PC-9 (cell line): ENCODE data around the gene OLFML1. TPM values are rescaled to one million over a fixed set of nuclear protein-coding genes. Genes with fewer than 3 reads are reported as not detected.

Experiments used
- BruUV-seq: library from RNA; stranded (reverse); fragments of 400-500 nt; replicated peaks from 2 replicates; lab custom pipeline; 2021; lab: Mats Ljungman, UMichigan
- CTCF ChIA-PET: fragments of 300-600 bp; sonication (Branson Sonifier 250); formaldehyde crosslinking; loops from one replicate; lab custom pipeline; 2022; ENCODE audit warnings: antibody characterized with exemption; lab: Charles Lee
- POLR2A ChIA-PET: fragments of 300-600 bp; sonication (Branson Sonifier 250); formaldehyde crosslinking; loops from one replicate; lab custom pipeline; 2022; ENCODE audit warnings: antibody characterized with exemption; ENCODE audit not compliant: unreplicated experiment; lab: Charles Lee
- DNase-seq, 2 experiments: peaks; one replicate each; pipeline versions ENCODE4 v3.0.0 to v3.0.0-alpha.2; 2015 to 2022; ENCODE audit warnings: mixed read lengths in 1 of 2
- H2AFZ ChIP-seq: fragments of 200-600 bp; sonication (generic); 2 replicates; pipeline ENCODE4 v1.8.1; 2017; ENCODE audit warnings: antibody characterized with exemption
- H3F3A ChIP-seq: fragments of 200-600 bp; sonication (generic); 2 replicates; pipeline ENCODE4 v1.8.1; 2017; ENCODE audit warnings: antibody characterized with exemption, mild to moderate bottlenecking, low read depth; ENCODE audit not compliant: insufficient read depth
- H3K27ac ChIP-seq: fragments of 200-600 bp; sonication (generic); 2 replicates; pipeline ENCODE4 v1.6.1; 2016; ENCODE audit warnings: mixed run types
- H3K27me3 ChIP-seq: fragments of 200-600 bp; sonication (generic); 2 replicates; pipeline ENCODE4 v1.6.1; 2016; ENCODE audit warnings: low read depth, mixed run types; ENCODE audit not compliant: insufficient read depth
- H3K36me3 ChIP-seq: fragments of 200-600 bp; sonication (generic); 2 replicates; pipeline ENCODE4 v1.6.1; 2016; ENCODE audit warnings: low read depth, mixed run types
- H3K4me1 ChIP-seq: fragments of 200-600 bp; sonication (generic); replicated peaks from 2 replicates; pipeline ENCODE4 v1.6.1; 2016; ENCODE audit warnings: mixed run types; ENCODE audit not compliant: insufficient read depth
- H3K4me2 ChIP-seq: fragments of 200-600 bp; sonication (generic); 2 replicates; pipeline ENCODE4 v1.6.1; 2017; ENCODE audit warnings: mixed run types
- H3K4me3 ChIP-seq: fragments of 200-600 bp; sonication (generic); 2 replicates; pipeline ENCODE4 v1.6.1; 2016; ENCODE audit warnings: mixed run types
- H3K79me2 ChIP-seq: fragments of 200-600 bp; sonication (generic); 2 replicates; pipeline ENCODE4 v1.6.1; 2017; ENCODE audit warnings: low read depth, mixed run types
- H3K9me2 ChIP-seq: fragments of 200-600 bp; sonication (generic); 2 replicates; pipeline ENCODE4 v1.8.1; 2017; ENCODE audit warnings: mild to moderate bottlenecking; ENCODE audit not compliant: insufficient read depth
- H3K9me3 ChIP-seq: fragments of 200-600 bp; sonication (generic); 2 replicates; pipeline ENCODE4 v1.8.1; 2016; ENCODE audit warnings: low read depth; ENCODE audit not compliant: insufficient read depth
- H4K20me1 ChIP-seq: fragments of 200-600 bp; sonication (generic); 2 replicates; pipeline ENCODE4 v1.8.1; 2017; ENCODE audit not compliant: insufficient read depth
- EZH2 ChIP-seq: fragments of 200-600 bp; sonication (generic); IDR thresholded peaks from 2 replicates; pipeline ENCODE4 v1.8.0; 2017; ENCODE audit warnings: antibody characterized with exemption, low read depth
- intact Hi-C: fragments of 100-400 bp; cut with micrococcal nuclease; formaldehyde crosslinking; loops from one replicate; pipeline ENCODE4 v1.10.0; 2022; ENCODE audit not compliant: unreplicated experiment
- total RNA-seq: library from RNA; stranded (reverse); gene quantifications from 2 replicates; pipeline ENCODE4 v1.2.3, GENCODE V29; 2021
- TF ChIP-seq, protein P1 (sequence below): fragments of 200-600 bp; sonication (generic); conservative IDR thresholded peaks from 2 replicates; pipeline ENCODE4 v1.6.1; 2017; ENCODE audit warnings: mixed run types, antibody characterized with exemption, mild to moderate bottlenecking, moderate library complexity

The OLFML1 gene
- total RNA-seq, 1 experiment from 2014 or later: not detected

DNA sequence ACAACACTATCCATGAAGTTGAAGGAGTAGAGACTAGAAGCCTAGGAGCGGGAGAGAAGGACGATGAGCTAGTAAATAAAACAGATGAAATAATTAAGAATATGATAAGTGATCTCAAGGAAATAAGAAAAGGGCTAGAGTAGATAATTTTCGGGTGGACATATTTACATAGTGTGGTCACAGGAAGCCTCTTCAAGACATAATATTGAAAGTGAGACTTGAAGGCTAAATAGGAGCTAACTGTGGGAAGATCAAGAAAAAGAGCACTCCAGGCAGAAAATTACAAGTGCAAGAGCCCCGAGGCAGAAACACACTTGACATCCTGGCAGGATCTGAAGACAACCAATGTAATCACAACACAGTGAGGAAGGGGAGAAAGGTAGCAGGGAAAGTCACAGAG, 16.6 kb downstream of the OLFML1 start:
- no peak for DNase-seq
- CTCF ChIA-PET: no interaction called here
- Histone ChIP-seq H3K36me3 (no peaks in the 10 kb centered on the region), H3K4me3 (no peak overlapping the region), H3K9me2 (no peaks in the 10 kb centered on the region), H3F3A (no peaks in the 10 kb centered on the region), H3K27ac (no peak overlapping the region), H4K20me1 (no peaks in the 10 kb centered on the region), H3K9me3 (no peaks in the 10 kb centered on the region), H3K79me2 (no peaks in the 10 kb centered on the region), H3K27me3 (no peaks in the 10 kb centered on the region), H3K4me2 (no peak overlapping the region), H3K4me1 (no peaks in the 10 kb centered on the region), H2AFZ (no peak overlapping the region)
- POLR2A ChIA-PET: no interaction called here
- no TSS peak for BruUV-seq
- intact Hi-C loops: no loop called here
- TF ChIP-seq EZH2: no peak

DNA sequence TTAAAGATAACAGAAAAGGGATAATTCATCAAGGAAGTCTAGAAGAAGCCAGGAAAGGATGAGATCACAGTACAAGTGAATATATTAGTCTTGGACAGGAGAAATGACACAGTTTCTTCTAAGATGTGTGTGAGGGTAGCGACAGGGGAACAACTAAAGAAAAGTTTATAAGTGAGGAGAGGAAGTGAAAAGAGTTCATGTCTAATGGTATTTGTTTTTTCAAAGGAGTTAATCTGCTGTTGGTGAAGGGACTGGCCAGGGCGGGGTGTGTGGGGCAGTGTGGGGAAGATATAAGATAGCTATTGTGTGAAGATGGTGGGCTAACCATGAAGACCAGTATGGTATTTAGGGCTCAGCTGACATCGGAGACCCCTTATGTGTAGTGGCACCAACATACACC, 20.9 kb downstream of the OLFML1 start:
- Histone ChIP-seq H4K20me1 (no peaks in the 10 kb centered on the region), H3K36me3 (no peaks in the 10 kb centered on the region), H3K79me2 (no peaks in the 10 kb centered on the region), H2AFZ (no peak overlapping the region), H3K27me3 (no peaks in the 10 kb centered on the region), H3K4me1 (no peaks in the 10 kb centered on the region), H3K27ac (no peak overlapping the region), H3K4me3 (no peak overlapping the region), H3K9me3 (no peaks in the 10 kb centered on the region), H3K4me2 (no peak overlapping the region), H3F3A (no peaks in the 10 kb centered on the region), H3K9me2 (no peaks in the 10 kb centered on the region)
- ChIA-PET CTCF (no interaction called here), POLR2A (no interaction called here)
- no peak for DNase-seq
- no peak for TF ChIP-seq EZH2
- TF ChIP-seq, protein P1, sequence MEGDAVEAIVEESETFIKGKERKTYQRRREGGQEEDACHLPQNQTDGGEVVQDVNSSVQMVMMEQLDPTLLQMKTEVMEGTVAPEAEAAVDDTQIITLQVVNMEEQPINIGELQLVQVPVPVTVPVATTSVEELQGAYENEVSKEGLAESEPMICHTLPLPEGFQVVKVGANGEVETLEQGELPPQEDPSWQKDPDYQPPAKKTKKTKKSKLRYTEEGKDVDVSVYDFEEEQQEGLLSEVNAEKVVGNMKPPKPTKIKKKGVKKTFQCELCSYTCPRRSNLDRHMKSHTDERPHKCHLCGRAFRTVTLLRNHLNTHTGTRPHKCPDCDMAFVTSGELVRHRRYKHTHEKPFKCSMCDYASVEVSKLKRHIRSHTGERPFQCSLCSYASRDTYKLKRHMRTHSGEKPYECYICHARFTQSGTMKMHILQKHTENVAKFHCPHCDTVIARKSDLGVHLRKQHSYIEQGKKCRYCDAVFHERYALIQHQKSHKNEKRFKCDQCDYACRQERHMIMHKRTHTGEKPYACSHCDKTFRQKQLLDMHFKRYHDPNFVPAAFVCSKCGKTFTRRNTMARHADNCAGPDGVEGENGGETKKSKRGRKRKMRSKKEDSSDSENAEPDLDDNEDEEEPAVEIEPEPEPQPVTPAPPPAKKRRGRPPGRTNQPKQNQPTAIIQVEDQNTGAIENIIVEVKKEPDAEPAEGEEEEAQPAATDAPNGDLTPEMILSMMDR: no peak
- BruUV-seq: no TSS peak
- intact Hi-C loops: no loop called here

DNA sequence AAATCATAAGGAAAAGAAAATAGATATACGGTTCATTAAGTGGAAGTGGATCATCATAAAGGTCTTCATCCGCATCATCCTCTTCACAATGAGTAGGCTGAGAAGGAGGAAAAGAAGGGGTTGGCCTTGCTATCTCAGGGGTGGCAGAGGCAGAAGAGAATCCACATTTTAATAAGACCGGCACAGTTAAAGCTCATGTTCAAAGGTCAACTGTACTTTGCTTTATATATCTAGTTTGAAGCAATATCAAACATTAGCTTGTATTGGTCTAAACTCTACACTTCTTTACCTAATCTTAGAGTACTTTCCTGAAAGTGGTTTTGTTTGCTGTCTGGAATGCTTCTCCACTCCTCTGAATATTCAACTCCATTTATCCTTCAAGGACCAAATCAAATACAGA, 22.8 kb downstream of the OLFML1 start:
- H3K9me3 ChIP-seq: no peaks in the 10 kb centered on the region
- no peak overlapping the region for H2AFZ ChIP-seq
- TF ChIP-seq EZH2: no peak
- TF ChIP-seq, protein P1: no peak
- no TSS peak for BruUV-seq
- ChIA-PET POLR2A (no interaction called here), CTCF (interaction anchor here (0.6 kb wide), 1 partner anchor 233 kb away, joined by 7 read pairs; no protein-coding TSS in a partner anchor)
- intact Hi-C loops: no loop called here
- H3K27me3 ChIP-seq: no peaks in the 10 kb centered on the region
- no peak overlapping the region for H3K4me3 ChIP-seq
- no peaks in the 10 kb centered on the region for H3K79me2 ChIP-seq
- no peaks in the 10 kb centered on the region for H3F3A ChIP-seq
- H4K20me1 ChIP-seq: no peaks in the 10 kb centered on the region
- no peak for DNase-seq
- H3K27ac ChIP-seq: no peak overlapping the region
- no peak overlapping the region for H3K4me2 ChIP-seq
- H3K4me1 ChIP-seq: no peaks in the 10 kb centered on the region
- no peaks in the 10 kb centered on the region for H3K36me3 ChIP-seq
- H3K9me2 ChIP-seq: no peaks in the 10 kb centered on the region

DNA sequence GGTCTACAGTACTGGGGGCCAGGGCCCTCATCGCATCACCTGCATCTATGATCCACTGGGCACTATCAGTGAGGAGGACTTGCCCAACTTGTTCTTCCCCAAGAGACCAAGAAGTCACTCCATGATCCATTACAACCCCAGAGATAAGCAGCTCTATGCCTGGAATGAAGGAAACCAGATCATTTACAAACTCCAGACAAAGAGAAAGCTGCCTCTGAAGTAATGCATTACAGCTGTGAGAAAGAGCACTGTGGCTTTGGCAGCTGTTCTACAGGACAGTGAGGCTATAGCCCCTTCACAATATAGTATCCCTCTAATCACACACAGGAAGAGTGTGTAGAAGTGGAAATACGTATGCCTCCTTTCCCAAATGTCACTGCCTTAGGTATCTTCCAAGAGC, 24.7 kb downstream of the OLFML1 start:
- Histone ChIP-seq H3F3A (no peaks in the 10 kb centered on the region), H2AFZ (no peak overlapping the region), H3K4me2 (no peak overlapping the region), H3K4me3 (no peak overlapping the region), H3K4me1 (no peaks in the 10 kb centered on the region), H3K27ac (no peak overlapping the region), H3K79me2 (no peaks in the 10 kb centered on the region), H3K9me3 (no peaks in the 10 kb centered on the region), H3K36me3 (no peaks in the 10 kb centered on the region), H3K9me2 (no peaks in the 10 kb centered on the region), H3K27me3 (no peaks in the 10 kb centered on the region), H4K20me1 (no peaks in the 10 kb centered on the region)
- ChIA-PET POLR2A (no interaction called here), CTCF (no interaction called here)
- intact Hi-C loops: loop anchor here (5.0 kb wide), 1 partner anchor 162 kb away; the partner anchor contains the start of gene CYB5R2
- BruUV-seq: no TSS peak
- DNase-seq: no peak
- TF ChIP-seq, protein P1: no peak
- TF ChIP-seq EZH2: no peak
